MG63 (cell line): ENCODE measurements around the gene PEX11A. TPM values are rescaled to one million over a fixed set of nuclear protein-coding genes. Genes with fewer than 3 reads are reported as not detected.
A peak's percentile ranks its signal among the peaks of the same experiment; 100 is the strongest.

ENCODE experiments used
- DNase-seq: peaks from one replicate; pipeline ENCODE4 v3.0.0-alpha.2; 2020
- H3K27me3 ChIP-seq: fragments of 250-450 bp; sonication (Bioruptor Pico); 2 replicates; pipeline ENCODE4 v1.5.1; 2020; ENCODE audit warnings: mild to moderate bottlenecking, moderate library complexity
- H3K36me3 ChIP-seq: fragments of 250-450 bp; sonication (Bioruptor Pico); 2 replicates; pipeline ENCODE4 v1.5.1; 2020; ENCODE audit warnings: mild to moderate bottlenecking, moderate library complexity
- H3K4me3 ChIP-seq: fragments of 250-450 bp; sonication (Bioruptor Pico); 2 replicates; pipeline ENCODE4 v1.5.1; 2020; ENCODE audit warnings: mild to moderate bottlenecking, moderate library complexity
- H3K9me3 ChIP-seq: fragments of 250-450 bp; sonication (Bioruptor Pico); 2 replicates; pipeline ENCODE4 v1.5.1; 2020; ENCODE audit warnings: mild to moderate bottlenecking, moderate library complexity
- total RNA-seq: library from RNA; depleted of rRNA; stranded (reverse); fragments of >200 nt; shearing (Covaris generic); gene quantifications from 2 replicates; pipeline ENCODE4 v1.2.3, GENCODE V29; 2014; ENCODE audit warnings: low replicate concordance; rRNA removed

Gene PEX11A
- total RNA-seq, 1 experiment from 2014 or later = 18.4 TPM

DNA sequence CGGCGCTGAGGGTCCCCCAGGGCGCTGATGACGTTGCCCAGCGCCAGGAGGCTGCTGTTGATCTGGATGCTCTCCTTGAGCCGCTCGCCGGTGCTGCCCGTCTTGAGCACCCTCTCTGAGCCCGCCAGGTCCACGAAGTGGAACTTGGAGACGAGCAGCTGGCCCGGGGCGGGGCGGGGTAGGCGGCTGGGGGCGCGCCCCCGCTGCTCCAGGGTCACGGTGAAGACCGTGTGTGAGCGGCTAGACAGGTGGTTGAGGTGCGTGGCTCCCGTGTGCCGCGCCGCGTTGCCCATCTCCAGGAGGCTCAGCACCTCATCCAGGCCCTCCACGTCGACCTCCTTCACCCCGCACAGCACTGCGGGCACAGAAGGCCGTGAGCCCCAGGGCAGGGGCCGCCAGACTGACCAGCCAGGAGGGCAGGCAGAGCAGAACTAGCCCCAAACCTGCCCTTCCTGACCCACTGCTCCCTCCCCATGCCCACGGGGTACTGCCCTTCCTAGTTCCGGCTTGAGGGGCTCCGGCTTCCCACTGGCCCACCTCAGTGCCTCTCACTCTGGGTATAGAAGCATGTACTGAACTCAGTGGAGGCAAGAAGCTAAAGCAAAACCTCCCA is 41.4 kb downstream of the PEX11A start:
- no peak for DNase-seq
- Histone ChIP-seq H3K4me3 (no peak overlapping the region), H3K36me3 (peaks cover 89% of the 10 kb centered on the region), H3K27me3 (no peaks in the 10 kb centered on the region), H3K9me3 (no peaks in the 10 kb centered on the region)

- no peak for DNase-seq
- H3K9me3 ChIP-seq = no peaks in the 10 kb centered on the region
- H3K27me3 ChIP-seq = no peaks in the 10 kb centered on the region
- peaks cover 90% of the 10 kb centered on the region for H3K36me3 ChIP-seq
- H3K4me3 ChIP-seq = no peak overlapping the region
Observed at GRCh38 chr15:89648106-89649012, 42.2 kb downstream of the PEX11A start.

DNA sequence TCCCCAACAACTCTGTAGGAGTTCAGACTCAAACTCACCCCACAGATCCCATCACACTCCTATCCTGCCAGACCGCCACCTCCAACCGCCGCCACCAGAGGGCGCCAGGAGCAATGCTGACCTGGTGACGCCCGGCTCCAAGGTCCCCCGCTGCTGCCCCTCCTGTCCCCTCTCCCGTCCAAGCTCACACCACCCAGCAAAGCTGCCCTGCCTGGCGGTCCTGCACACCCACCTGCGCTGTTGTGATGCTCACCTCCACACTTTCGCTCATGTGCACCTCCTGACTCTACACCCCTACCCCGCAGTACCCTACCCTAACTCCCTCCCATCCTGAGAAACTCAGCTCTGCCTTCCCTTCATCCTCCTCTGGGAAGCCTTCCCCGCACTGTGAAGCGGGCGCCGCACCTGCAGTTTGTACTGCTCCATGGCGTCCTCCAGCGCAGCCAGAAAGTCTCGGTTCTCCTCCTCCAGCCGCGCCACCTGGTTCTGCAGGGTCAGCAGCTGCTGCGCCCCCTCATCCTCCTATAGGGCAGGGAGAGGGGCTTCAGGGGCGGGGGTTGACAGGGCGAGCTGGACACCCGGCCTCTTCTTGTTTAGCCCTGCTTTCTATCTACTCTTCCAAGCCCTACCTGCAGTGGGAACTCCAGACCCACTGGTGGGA is 43.2 kb downstream of the PEX11A start:
- peak; percentile 63 for DNase-seq
- Histone ChIP-seq H3K36me3 (peaks cover 90% of the 10 kb centered on the region), H3K9me3 (no peaks in the 10 kb centered on the region), H3K4me3 (no peak overlapping the region), H3K27me3 (no peaks in the 10 kb centered on the region)

DNA sequence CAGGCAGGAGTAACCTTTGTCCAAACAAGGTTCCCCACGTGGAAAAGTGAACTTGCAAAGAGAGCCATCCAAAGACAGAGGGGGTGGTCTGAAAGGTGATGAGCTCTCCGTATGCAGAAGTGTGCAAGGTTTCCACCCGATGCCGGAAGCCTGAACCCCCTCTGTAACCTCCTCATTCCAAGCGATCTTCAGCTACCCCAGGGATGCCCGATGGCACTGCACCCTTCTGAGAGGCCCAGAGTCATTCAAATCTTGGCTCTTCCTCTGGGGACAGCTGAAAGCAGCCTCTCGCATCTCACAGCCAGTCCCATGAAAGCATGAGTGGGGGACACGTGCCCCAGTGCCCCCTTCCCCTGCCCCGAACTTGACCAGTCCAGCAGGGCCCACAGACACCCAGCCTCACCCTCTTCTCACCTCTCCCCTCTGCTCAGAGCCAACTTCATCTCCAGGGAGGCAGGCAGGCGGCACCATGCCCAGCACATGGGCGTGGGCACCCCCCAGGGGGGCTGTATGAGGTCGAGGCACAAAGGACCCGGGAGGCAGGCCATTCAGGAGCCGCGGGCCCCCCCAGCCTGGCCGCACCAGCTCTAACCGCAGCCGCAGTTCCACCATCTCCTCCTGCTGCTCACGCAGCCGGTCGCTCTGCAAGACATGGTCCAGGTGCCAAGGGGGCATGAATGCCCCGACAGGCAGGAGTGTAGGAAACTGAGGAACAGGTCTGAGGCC is 44.0 kb downstream of the PEX11A start:
- Histone ChIP-seq H3K27me3 (no peaks in the 10 kb centered on the region), H3K4me3 (no peak overlapping the region), H3K36me3 (peaks cover 90% of the 10 kb centered on the region), H3K9me3 (no peaks in the 10 kb centered on the region)
- DNase-seq = no peak

- H3K27me3 ChIP-seq = no peaks in the 10 kb centered on the region
- no peak for DNase-seq
- no peaks in the 10 kb centered on the region for H3K9me3 ChIP-seq
- no peak overlapping the region for H3K4me3 ChIP-seq
- peaks cover 91% of the 10 kb centered on the region for H3K36me3 ChIP-seq
Observed at GRCh38 chr15:89645680-89646079, 44.9 kb downstream of the PEX11A start.

- H3K4me3 ChIP-seq = no peak overlapping the region
- no peaks in the 10 kb centered on the region for H3K9me3 ChIP-seq
- no peaks in the 10 kb centered on the region for H3K27me3 ChIP-seq
- peaks cover 83% of the 10 kb centered on the region for H3K36me3 ChIP-seq
- no peak for DNase-seq
Observed at GRCh38 chr15:89642106-89642505, 48.4 kb downstream of the PEX11A start.

GRCh38 chr15:89641053-89641452 is 49.5 kb downstream of the PEX11A start:
- no peaks in the 10 kb centered on the region for H3K9me3 ChIP-seq
- H3K4me3 ChIP-seq = no peak overlapping the region
- no peaks in the 10 kb centered on the region for H3K27me3 ChIP-seq
- no peak for DNase-seq
- peaks cover 72% of the 10 kb centered on the region for H3K36me3 ChIP-seq

DNA sequence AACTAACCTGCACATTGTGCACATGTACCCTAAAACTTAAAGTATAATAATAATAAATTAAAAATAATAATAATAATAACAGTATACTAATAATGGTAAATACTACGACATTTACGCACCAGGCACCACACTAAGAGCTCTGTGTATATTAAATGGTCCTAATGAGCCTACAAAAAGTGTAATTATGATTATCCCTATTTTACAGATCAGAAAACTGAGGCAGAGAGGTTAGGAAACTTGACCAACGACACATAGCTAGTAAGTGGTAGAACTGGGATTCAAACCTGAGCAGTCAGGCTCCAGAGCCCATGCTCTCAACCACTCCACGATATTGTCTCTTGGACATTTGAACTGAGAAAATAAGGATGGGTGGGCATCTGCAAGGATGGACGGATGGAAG is 50.3 kb downstream of the PEX11A start:
- Histone ChIP-seq H3K4me3 (no peak overlapping the region), H3K27me3 (no peaks in the 10 kb centered on the region), H3K9me3 (no peaks in the 10 kb centered on the region), H3K36me3 (peaks cover 64% of the 10 kb centered on the region)
- no peak for DNase-seq

- Histone ChIP-seq H3K27me3 (no peaks in the 10 kb centered on the region), H3K9me3 (no peaks in the 10 kb centered on the region), H3K36me3 (peaks cover 57% of the 10 kb centered on the region), H3K4me3 (no peak overlapping the region)
- DNase-seq = no peak
Observed at GRCh38 chr15:89633585-89633984, 57.0 kb downstream of the PEX11A start.

DNA sequence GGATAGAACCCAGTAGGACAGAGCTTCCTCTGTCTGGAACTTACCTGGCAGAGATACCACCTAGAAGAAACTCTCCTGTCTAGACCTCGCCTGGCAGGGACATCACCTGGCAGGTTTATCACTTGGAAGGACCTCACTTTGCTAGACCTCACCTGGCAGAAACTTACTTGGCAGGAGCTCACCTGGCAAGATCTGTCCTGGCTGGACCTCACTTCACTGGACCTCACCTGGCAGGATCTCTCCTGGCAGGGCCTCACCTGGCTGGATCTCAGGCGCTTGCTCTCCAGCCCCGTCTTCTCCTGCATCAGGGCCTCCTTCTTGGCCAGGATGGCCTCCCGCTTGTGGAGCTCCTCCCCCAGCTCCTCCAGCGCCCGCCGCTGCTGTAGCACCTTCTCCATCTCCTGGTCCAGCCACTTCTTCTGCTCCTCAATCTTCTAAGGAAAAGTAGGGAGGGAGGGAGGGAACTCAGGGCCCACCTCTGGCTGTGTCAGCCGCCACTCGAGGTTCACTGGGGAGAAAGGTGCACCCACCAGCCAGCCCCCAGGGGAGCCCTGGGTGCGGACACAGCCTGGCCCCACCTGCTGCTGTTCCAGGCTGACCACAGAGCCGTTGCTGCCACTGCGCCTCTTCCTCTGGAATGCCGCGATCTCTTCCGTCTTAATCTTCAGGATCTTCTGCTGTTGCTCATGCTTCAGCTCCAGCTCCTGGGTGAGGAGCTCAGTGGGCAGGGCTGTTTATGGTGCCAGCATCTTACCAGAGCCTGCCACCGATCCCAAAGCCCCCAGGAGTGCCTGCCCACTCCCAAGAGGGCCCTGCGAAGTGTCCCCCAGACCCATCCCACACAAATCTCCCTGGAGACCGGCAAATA is 57.8 kb downstream of the PEX11A start:
- DNase-seq = no peak
- Histone ChIP-seq H3K36me3 (peaks cover 62% of the 10 kb centered on the region), H3K27me3 (no peaks in the 10 kb centered on the region), H3K4me3 (no peak overlapping the region), H3K9me3 (no peaks in the 10 kb centered on the region)

DNA sequence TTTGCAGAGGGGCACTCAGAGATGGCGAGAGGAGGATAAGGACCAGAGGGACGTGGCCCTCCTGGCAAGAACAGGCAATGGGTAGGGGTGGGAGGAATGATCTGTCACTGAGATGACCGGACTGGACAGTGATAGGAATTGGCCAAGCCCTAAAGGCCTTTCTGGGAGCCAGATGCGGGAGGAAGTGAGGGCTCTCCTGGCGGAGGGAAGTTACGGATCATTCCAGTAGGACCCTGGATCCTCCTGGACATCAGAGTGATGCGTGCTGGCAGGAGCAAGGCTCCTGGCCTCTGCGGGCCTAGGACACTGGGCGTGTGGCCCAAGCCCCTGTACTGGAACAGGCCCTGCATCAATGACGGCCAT is 58.7 kb downstream of the PEX11A start:
- H3K4me3 ChIP-seq = no peak overlapping the region
- peaks cover 69% of the 10 kb centered on the region for H3K36me3 ChIP-seq
- DNase-seq = no peak
- H3K9me3 ChIP-seq = no peaks in the 10 kb centered on the region
- H3K27me3 ChIP-seq = no peaks in the 10 kb centered on the region

Other genes starting within 250 kb of the PEX11A start
- gene RHCG, start 194.2 kb downstream of the PEX11A start, total RNA-seq = not detected in 2 replicates
- 3.3 and 4.0 TPM in 2 replicates for gene TICRR, start 115.3 kb downstream of the PEX11A start, total RNA-seq
- gene KIF7, start 35.3 kb downstream of the PEX11A start, total RNA-seq = 27.4 and 42.1 TPM in 2 replicates
- gene PLIN1, start 11.4 kb downstream of the PEX11A start, total RNA-seq = 0.13 and 0.17 TPM in 2 replicates
- gene WDR93, start 57 bp upstream of the PEX11A start, total RNA-seq = 0.13 TPM in 1 of 2 replicates, not detected in the other
- gene MESP1, start 60.5 kb upstream of the PEX11A start, total RNA-seq = 2.2 and 8.9 TPM in 2 replicates
- gene MESP2, start 85.6 kb upstream of the PEX11A start, total RNA-seq = 1.8 TPM in 1 of 2 replicates, not detected in the other
- gene ANPEP, start 124.1 kb upstream of the PEX11A start, total RNA-seq = 24.9 and 43.8 TPM in 2 replicates
- gene AP3S2, start 203.2 kb upstream of the PEX11A start, total RNA-seq = 74.8 and 185 TPM in 2 replicates
- 4.0 and 6.4 TPM in 2 replicates for gene ARPIN, start 222.2 kb upstream of the PEX11A start, total RNA-seq